A549 treated with CpdA at 1 μM for 4 hours (cell line): Measurements from ENCODE around the gene POF1B. TPM values are rescaled to one million over a fixed set of nuclear protein-coding genes. Genes with fewer than 3 reads are reported as not detected.

Experiments
- total RNA-seq: library from RNA; stranded (reverse); fragments of 200-300 nt; extraction: Qiagen RNA extraction; gene quantifications from 5 replicates; pipeline ENCODE4 v1.2.3, GENCODE V29; 2022; ENCODE audit warnings: low read depth

The POF1B gene, protein sequence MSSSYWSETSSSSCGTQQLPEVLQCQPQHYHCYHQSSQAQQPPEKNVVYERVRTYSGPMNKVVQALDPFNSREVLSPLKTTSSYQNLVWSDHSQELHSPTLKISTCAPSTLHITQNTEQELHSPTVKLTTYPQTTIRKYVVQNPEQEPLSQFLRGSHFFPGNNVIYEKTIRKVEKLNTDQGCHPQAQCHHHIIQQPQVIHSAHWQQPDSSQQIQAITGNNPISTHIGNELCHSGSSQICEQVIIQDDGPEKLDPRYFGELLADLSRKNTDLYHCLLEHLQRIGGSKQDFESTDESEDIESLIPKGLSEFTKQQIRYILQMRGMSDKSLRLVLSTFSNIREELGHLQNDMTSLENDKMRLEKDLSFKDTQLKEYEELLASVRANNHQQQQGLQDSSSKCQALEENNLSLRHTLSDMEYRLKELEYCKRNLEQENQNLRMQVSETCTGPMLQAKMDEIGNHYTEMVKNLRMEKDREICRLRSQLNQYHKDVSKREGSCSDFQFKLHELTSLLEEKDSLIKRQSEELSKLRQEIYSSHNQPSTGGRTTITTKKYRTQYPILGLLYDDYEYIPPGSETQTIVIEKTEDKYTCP
- total RNA-seq, result 2.2 to 3.4 TPM (median 2.9 TPM) in 5 replicates

DNA sequence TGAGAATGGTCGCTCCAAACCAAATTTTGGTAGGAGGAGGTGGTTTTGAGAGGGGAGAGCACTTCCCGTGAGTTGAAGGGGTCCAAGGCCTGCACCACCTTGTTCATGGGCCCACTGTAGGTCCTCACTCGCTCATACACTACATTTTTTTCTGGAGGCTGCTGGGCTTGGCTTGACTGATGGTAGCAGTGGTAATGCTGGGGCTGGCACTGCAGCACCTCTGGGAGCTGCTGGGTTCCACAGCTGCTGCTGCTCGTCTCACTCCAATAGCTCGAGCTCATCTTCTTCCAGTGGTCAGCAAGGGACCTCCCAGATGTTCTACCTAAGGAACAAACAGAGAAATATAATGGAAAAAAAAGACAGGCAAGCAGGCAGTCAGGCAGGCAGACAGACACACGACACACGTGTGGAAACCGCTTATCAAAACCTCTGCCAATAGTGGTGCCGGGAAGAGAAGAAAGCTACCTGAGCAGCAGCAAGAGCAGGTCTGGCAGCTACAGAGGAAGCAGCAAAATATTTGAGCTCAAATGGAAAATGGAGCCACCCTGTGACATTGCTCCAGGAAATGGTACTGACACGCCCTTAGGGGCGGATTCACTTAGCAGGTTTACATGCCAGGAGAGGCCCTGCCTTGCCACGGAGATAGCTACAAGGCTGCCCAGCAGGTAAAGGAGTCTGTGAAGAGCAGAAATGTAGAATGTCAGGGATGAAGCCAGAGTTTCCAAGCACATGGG lies at the start of gene POF1B:
TSS of gene POF1B (minus strand) at position 492 of the 734 bp plus-strand sequence. CDS start at position 281, 211 bp downstream.

DNA sequence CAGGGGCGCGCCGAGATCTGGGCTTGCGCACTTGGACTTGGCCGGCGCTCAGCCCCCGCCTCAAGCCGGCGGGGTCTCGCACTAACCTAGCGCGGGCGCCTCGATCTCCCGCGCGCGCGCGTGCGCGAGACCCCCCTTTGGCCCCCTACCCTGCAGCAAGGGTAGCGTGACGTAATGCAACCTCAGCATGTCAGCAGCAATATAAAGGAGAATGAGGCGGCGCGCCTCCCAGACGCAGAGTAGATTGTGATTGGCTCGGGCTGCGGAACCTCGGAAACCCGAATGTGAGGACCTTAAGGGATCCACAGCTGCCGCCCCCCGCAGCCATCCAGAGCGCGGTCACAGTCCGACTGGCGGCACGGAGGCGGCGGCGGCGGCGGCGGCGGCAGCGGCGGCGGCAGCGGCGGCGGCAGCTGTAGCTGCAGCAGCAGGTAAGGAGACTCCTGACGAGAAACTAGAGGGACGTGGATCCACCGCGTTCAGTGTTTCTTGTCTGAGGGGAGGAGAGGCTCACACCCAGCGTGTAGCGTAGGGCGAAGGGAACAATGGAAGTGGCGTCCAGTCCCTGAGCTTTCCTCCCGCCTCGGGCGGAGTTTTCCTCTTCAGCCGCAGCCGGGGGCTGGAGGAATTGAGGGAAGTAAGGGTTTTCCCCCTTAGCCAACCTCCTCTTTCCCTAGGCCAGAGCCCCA lies 135.6 kb downstream of the POF1B start, which contains the start of the genes SATL1 and ZNF711:
TSS of gene SATL1 (minus strand) at position 19 of the 689 bp plus-strand sequence. CDS start 134,811 bp downstream, outside the sequence.
TSS of gene ZNF711 (plus strand) at position 231 of the 689 bp plus-strand sequence. CDS start 3,582 bp downstream, outside the sequence.

Other genes with a start within 250 kb of the POF1B start
- 0.05 TPM in 1 of 5 replicates, not detected in the others for gene SATL1, start 135.9 kb downstream of the POF1B start, total RNA-seq
- gene ZNF711, start 135.7 kb downstream of the POF1B start, total RNA-seq, result 0.77 to 1.1 TPM (median 0.96 TPM) in 5 replicates